GM23338 (cell line): ENCODE results near the gene RHBDD1.

Source experiments
- EZH2 ChIP-seq: fragments of 200-600 bp; sonication (generic); IDR thresholded peaks from one replicate; pipeline ENCODE4 v1.8.0; 2017; ENCODE audit warnings: antibody characterized with exemption, mild to moderate bottlenecking, low read depth; ENCODE audit not compliant: unreplicated experiment
- POLR2AphosphoS5 ChIP-seq: IDR thresholded peaks from 2 replicates; pipeline ENCODE4 v1.6.1; 2016; ENCODE audit warnings: antibody characterized with exemption, low read depth

DNA sequence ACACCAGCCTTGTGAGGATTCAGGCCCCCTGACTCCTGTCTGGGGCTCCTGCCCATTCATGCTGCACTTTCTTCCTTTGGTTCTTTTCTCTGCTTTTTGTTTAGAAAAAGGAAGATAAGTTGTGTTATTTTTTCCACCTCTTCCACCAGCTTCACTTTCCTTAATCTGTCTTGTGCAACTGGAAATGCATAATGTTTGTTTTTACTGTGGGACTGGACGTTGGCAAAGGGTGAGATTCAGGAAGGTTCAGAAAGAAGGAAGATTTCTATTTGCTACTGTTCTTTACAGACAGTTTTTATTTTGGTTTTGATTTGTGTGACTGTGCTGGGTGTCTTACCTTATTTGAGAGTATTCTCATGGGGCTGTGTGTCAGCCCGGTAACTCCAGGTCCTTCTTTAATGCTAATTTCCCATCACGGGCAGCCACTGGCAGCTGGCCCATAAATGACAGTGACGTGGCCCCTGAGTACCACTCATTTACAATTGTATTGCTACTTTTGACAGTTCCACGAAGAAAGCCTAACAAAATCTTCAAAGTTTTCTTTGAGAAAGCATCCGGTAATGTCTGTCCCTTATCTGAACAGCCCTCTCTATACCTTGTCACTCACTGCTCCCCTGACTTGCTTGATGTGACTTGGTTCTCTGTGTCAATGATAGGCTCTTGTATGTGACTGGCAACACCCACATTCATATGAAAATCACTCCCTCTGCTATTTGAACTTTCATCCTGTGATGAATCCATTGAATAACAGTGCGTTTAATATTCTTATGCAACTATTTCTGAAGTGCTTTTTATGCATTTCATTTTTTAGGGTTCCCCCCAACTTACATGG is 32.7 kb downstream of the RHBDD1 start:
- no peak for TF ChIP-seq EZH2
- no peak for TF ChIP-seq POLR2AphosphoS5
